ENCODE results near the gene PINK1.

PINK1 gene

DNA sequence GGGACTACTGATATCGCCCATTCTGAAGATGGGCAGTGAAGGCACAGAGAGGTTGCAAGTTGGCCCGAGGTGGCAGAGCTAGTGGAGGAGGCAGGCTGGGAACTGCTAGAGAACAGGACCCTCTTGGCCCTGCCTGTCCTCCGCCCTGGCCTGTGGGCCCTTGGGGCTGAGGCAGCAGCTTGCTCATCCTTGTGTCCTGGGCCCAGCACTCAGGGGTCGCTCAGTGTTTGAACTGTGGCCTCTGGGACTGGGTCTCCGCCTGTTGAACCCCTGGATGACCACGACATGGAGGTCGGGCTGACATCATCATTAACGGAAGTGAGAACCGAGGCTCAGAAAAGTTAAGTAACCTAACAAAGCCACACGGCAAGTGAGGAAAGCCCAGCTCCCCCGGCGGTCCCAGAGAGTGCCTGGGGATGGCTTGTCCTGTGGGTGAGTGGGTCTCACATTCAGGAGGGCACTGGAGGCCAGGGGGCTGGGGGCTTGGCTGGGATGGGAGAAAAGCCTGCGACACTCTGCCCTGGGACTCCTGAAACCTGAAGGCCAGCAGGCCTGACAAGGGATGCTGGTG lies 50.9 kb downstream of the PINK1 start:
- DNase-seq: no peak

DNA sequence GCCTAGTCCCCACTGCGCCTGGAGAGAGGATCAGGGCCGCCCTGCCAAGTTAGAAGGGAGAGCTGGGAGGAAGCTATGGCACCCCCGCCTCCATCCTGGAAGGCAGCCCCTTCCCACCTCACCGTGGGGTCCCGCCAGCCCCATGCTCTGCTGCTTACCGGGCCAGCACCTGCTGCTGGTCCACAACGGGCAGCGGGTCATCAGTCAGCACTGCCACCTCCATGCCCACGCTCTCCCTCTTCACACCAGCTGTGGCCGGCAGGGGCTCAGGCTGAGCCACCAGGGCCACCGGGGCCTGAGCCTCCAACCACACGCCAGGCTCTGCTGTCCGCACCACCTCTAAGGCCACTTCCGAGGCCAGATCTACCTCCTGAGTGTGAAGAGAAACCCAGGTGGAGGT lies 51.4 kb downstream of the PINK1 start:
- no peak for DNase-seq

DNA sequence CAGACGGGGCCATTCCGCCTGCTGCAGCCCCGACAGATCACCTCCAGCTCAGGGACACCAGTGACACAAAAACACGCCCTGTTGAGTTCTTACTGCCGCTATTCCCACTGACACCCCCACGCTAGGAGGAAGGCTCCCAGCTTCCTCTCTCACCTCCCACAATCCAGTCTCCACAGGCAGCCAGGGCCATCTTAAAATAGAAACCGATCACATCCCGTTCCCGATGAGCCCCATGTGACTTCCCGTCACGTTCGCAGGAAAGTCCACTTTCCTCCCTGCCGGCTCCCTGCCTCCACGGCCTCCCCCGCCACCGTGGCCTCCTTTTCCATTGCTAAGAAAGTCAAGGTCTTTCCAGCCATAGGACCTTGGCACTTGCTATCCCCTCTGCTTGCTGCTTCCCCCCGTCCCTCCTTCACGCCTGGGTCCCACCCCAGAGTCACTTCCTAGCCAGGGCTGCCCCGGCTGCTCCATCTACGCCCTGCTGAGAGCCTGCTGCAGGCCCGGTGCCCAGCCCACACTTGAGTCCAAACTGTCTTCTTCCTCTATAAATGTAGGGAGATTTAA lies 51.9 kb downstream of the PINK1 start:
- DNase-seq: no peak

DNA sequence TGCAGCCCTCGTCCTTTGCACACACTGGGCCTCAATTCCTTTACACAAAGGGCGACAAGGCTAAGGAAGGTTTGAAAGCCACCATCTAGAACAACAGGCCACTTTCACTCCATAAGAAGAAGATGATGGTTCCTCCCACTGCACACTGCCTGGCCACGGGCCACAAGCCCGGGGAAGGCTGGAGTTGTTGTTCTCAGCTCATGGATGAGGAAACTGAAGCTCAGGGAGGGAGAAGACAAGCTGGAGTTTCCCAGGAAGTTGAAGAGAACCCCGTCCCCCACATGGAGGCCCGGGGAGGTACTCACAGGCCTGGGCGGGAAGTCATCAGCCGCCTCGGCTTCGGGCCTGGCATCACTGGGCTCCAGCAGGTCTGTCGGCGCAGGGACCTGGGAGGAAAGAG lies 52.5 kb downstream of the PINK1 start:
- DNase-seq: no peak

DNA sequence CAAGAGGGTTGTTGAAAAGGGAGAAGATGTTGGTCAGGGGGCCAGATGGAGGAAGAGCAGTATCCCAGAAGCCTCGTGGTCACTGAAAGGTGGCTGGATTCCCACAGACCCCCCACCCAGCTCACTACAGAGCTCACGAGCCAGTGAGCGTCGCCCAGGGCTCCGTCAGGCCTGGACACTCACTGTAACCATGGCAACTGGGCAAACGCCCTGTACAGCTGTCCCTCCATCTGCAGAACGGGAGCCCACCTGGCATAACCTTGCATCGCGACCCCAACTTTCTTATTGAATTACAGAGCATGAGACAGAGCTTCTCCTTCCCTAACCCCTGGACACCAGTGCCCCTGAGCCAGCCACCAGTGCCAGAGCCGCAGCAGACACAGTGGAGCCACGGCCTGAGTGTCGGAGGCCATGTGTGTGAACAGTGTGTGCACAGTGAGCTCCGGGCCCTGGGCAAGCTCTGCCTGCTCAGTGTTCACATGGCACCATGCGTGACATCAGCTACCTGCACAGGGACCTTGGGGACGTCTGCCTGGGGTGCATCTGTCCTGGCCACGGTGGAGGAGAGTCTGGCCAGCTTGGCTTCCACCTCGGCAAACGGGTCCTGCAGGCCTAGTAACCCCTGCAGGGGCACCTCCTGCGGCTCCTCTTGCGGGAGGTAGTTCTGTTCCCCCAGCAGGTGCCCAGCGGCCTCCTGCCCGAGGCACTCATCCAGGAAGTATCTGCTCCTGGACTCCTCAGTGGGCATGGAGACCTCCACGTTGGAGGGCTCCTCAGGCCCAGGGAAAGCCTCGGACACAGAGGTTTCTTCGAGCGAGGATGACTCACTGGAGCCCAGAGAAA lies 53.8 kb downstream of the PINK1 start:
- no peak for DNase-seq

DNA sequence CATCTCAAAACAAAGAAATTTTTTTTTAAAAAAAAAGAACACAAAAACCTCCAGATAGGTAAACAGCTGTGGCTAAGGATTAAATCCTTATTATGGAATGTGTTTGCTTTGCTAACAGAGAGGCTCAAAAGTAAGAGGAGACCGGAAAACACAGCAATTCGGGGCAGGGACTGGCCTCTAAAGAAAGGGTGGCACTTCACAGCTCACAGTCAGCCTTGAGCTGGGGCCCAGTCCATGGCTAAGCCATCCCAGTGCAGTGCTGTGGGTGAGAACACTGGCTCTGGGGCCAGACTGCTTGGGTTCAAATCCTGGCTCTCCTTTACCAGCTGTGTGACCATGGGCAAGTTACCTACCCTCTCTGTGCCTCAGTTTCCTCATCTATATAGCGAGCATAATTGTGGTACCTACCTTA lies 56.4 kb downstream of the PINK1 start:
- DNase-seq: no peak

DNA sequence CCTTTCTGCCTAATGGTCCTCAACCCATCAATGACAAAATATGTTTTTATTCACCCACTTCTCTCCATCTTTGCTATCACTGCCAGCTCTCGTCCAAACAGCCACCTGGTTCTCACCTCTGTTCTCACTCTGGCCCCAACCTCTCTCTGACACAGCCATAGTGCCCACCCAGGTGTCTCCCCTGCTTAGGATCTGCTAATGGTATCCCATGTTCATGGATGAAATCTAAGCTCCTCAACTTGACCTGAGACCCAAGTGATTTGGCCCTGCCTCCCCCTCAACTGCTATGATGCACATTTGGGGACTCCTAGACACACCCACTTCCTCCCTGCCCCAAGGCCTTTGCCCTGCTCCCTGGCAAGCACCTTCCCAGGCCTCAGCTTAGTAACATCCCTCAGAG lies 58.6 kb downstream of the PINK1 start:
- no peak for DNase-seq

DNA sequence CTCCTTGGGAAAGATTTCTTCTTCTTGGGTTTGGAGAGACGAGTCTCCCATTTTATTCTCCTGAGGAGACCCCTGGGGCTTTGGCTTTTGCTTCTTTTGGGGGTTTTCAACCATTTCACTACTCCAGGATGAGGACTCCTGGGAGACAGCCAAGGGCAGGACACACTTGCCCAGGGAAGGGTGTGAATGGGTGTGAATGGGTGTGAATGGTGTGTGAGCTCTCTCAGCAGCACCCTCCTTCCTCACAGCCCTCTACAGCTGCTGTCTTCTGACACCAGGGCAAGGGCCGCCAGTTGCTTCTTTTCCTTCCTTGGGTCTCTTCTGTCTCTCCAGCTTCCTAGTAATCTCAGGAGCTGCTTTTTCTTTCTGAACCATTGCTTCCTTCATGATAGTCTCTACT lies 60.4 kb downstream of the PINK1 start:
- DNase-seq: no peak

DNA sequence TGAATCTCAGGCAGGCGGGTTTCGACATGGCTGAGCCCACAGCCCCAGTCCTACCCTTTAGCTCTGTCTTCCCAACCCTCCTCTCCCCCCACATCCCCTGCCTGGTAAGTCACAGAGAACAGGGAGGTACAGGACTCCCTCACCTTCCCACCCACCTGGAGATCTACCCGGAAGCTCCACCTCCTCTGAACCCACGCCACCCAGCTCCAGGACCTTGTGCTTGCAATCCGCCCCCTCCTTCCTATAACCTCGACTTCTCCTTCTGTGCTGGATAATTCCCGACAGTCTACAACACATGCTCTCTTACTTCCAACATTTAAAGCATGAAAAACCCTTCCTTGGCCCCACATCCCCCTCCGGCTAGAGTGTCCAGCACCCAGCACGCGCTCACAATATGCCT lies 62.3 kb downstream of the PINK1 start:
- no peak for DNase-seq

- peak; percentile 82 for DNase-seq
Observed at GRCh38 chr1:20696397-20697333, 63.4 kb downstream of the PINK1 start.

DNA sequence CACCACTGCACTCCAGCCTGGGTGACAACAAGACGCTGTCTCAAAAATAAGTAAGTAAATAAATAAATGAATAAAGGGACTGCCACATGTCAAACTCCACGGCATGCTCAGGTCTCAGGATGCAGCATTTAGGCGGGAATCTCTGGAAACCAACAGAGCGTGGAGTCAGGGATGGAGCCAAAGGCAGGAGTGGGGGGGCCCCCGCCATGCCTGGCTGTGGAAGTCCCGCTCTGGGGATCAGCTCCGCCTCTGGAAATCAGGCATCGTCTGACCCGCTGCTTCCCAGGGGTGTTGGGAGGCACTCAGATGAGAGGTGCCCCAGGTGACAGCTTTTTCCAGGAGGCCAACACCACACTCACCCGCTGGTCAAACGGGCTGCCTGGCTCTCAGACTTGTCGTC lies 64.3 kb downstream of the PINK1 start:
- DNase-seq: no peak

DNA sequence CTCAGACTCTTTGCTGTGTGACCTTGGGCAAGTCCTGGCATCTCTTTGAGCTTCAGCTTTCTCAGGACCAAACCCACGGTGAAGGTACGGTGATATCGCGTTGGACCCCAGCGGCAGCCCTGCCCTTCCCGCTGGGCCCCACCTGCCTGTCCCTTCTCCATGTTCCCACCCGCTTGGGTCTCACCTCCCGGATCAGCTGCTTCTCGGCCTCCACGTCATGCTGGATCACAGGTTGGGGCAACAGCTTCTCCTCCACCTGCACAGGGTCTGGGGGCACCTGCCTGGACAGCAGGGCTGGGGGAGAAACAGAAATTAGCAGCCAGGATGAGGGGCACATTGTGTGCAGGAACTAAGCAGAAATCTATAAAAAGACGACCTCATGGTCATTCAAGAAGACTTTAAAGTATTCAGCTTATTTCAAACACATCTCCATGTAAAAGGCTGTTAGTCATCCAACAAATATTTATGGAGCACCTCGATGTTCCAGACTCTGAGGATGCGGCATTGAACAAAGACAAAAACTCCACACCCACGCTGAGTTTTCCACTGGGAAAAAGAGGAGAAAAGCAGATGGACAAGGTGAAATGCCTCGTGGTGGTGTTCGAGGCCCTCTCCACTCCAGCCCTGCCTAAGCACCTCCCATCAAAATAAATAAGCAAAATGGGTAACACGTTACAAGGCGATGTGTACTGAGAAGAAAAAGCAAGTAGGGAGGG lies 65.1 kb downstream of the PINK1 start:
- no peak for DNase-seq

DNA sequence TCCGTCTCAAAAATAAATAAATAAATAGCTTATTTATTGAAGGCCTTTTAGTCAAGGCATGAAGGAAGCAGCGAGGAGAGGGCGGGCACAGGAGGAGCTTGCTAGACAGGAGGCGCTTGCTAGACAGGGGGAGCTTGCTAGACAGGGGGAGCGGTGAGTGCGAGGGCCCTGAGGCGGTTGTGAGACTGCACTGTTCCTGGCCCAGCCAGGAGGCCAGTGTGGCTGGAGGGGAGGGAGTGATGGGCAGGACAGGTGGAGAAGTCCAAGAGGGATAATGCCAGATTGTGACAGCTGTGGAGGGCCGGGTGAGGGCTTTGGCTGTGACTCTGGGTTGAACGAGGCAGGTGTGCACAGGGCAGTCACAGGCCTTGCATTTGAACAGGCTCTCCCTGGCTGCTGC lies 66.3 kb downstream of the PINK1 start:
- DNase-seq: no peak

DNA sequence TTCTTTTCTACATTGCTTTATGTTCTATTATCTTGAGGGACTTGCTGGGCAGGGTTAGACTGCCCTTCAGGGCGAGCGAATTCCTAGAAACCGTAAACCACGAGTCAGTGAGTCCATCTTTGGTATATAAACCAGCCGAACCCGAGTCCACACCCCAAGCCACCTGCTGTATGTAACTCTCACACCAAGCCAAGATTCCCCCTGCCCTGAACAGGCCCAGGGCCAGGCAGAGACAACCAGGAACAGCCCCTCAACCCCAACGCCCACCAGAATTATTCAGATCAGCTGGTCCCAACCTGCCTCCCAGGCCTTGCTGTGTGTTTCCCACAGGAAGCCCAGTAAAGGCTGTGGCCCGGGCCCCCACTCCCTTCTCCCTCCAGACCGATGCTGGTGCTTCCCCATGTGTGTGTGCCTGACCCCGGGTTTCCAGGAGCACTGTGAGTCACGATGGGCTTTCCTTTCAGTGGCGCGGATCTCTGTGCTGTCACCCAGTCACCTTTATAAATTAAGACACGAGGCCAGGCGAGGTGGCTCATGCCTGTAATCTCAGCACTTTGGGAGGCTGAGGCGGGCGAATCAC lies 67.5 kb downstream of the PINK1 start:
- DNase-seq: no peak
